ENCODE results near the gene KAT8. TPM values are rescaled to one million over a fixed set of nuclear protein-coding genes. Genes with fewer than 3 reads are reported as not detected.
A peak's percentile ranks its signal among the peaks of the same experiment; 100 is the strongest.

The KAT8 gene
- total and polyA plus RNA-seq, 12 donors, result 51.9 to 107 (median 66.0) TPM

GRCh38 chr16:31105677-31106213 is 11.7 kb upstream of the KAT8 start:
- H3K4me1 ChIP-seq, result peaks cover 7 to 32% (median 14%) of the 10 kb centered on the region in 9 donors
- TF ChIP-seq CTCF (IDR thresholded peaks at IDR 0.05), result peak; percentile 78 to 95 (median 84)
- peak overlapping the region in 7 of 10 donors; percentile 15 to 42 (median 29) for H3K4me3 ChIP-seq
- peaks cover 0 to 16% (median 8%) of the 10 kb centered on the region in 9 donors for H3K36me3 ChIP-seq
- peak; percentile 75 to 92 (median 90) for ATAC-seq
- no peaks in the 10 kb centered on the region for H3K27me3 ChIP-seq
- DNase-seq, result peak; percentile 88 to 92
- no peaks in the 10 kb centered on the region for H3K9me3 ChIP-seq
- H3K27ac ChIP-seq, result peak overlapping the region in 9 of 10 donors; percentile 39 to 84 (median 74)
- whole genome bisulfite sequencing, 2 donors, result 11 to 12% methylated on average over 33 of the region's 33 CpGs
- intact Hi-C loops (cut with DNase I), result loop anchor here in 4 of 10 donors (5.0 kb wide), 2 partner anchors 33 to 37 kb away; partner anchors contain the start of genes ZNF646 (in 1 of the 4) and ZNF668 (in 1 of the 4)

- ATAC-seq, result no peak
- H3K4me1 ChIP-seq, result peaks cover 7 to 32% (median 15%) of the 10 kb centered on the region in 9 donors
- no peak for TF ChIP-seq CTCF (IDR thresholded peaks at IDR 0.05)
- no peaks in the 10 kb centered on the region for H3K27me3 ChIP-seq
- H3K36me3 ChIP-seq, result peaks cover 0 to 27% (median 18%) of the 10 kb centered on the region in 9 donors
- no peak overlapping the region for H3K4me3 ChIP-seq
- intact Hi-C loops (cut with DNase I), result loop anchor here in 4 of 10 donors (5.0 kb wide), 2 partner anchors 34 to 36 kb away; partner anchors contain the start of genes ZNF646 (in 1 of the 4) and ZNF668 (in 1 of the 4)
- no peaks in the 10 kb centered on the region for H3K9me3 ChIP-seq
- WGBS, 2 donors, result 90 to 91% methylated on average over 28 of the region's 28 CpGs
- DNase-seq, result no peak
- H3K27ac ChIP-seq, result peak overlapping the region in 2 of 10 donors; percentile 83 to 84
Measured at GRCh38 chr16:31106509-31107464, 10.7 kb upstream of the KAT8 start.

- peaks cover 8 to 39% (median 22%) of the 10 kb centered on the region in 9 donors for H3K4me1 ChIP-seq
Measured at GRCh38 chr16:31107465-31107867, 10.0 kb upstream of the KAT8 start.

More at GRCh38 chr16:31107465-31107867, 10.0 kb upstream of the KAT8 start:
- no peak for TF ChIP-seq CTCF (IDR thresholded peaks at IDR 0.05)
- WGBS, 2 donors, result 96 to 98% methylated on average over 6 of the region's 6 CpGs
- DNase-seq, result no peak
- peak overlapping the region in 2 of 10 donors; percentile 98 to 99 for H3K4me3 ChIP-seq
- peaks cover 0 to 34% (median 25%) of the 10 kb centered on the region in 9 donors for H3K36me3 ChIP-seq
- intact Hi-C loops (cut with DNase I), result loop anchor here in 4 of 10 donors (5.0 kb wide), 2 partner anchors 35 kb away; partner anchors contain the start of genes ZNF646 (in 1 of the 4) and ZNF668 (in 1 of the 4)
- ATAC-seq, result no peak
- H3K27me3 ChIP-seq, result no peaks in the 10 kb centered on the region
- no peaks in the 10 kb centered on the region for H3K9me3 ChIP-seq
- peak overlapping the region in 7 of 10 donors; percentile 87 to 99 (median 97) for H3K27ac ChIP-seq

Measured in heart right ventricle (tissue), 16 donors.